ENCODE measurements around the gene MYH4. TPM values are rescaled to one million over a fixed set of nuclear protein-coding genes. Genes with fewer than 3 reads are reported as not detected.

MYH4 gene
- total and polyA plus RNA-seq, 2 experiments from 2014 or later: not detected

DNA sequence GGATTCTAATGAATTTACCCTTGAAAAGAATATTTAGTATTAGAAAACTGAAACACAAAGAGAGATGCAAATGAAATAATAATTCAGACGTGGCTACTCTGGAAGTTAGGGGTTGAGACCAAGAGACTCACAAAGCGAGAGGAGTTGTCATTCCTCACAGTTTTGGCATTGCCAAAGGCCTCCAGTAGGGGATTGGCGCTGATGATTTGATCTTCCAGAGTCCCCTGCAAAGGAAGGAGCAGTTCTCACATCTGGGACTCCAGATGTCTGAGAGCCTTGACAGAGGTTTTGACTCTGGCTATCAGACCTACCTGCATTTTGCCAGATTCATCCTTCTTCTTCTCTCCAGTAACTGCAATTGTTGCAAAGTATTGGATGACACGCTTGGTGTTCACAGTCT lies 54.2 kb downstream of the MYH4 start:
- 43 to 50% methylated on average over 4 of the region's 4 CpGs for WGBS, 2 experiments (ENCODE audit: low coverage in 1 of 2, low lambda C conversion rate in 2 of 2, missing lambda C conversion rate in 2 of 2)
- in situ Hi-C loops (cut with MboI): no loop called here
- H3K4me1 ChIP-seq (ENCODE audit: insufficient read depth): no peaks in the 10 kb centered on the region

DNA sequence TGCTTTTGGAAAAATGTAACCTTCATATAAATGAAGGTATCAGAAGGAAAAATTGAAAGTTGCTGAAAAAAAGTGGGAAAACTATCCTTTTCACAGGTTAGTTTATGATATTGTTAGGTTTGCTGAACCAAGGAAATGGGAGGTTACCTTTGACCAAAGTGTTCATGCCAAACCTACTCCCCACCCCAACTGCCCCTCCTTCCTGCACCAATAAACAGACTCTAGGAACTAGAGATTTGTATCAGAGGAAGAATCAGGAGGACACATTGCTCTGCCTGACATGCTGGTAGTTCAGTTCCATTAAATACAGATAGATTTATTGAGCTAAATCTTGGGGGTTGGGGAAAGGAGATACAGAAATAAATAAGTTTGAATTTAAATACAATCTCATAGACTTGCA lies 65.8 kb downstream of the MYH4 start:
- H3K36me3 ChIP-seq (ENCODE audit: low read depth): no peaks in the 10 kb centered on the region
- DNase-seq: no peak
- no peak overlapping the region for H3K4me3 ChIP-seq
- H2AFZ ChIP-seq: no peak overlapping the region
- TF ChIP-seq EZH2 (IDR thresholded peaks at IDR 0.05; ENCODE audit: insufficient read depth, poor library complexity, severe bottlenecking): no peak
- TF ChIP-seq EZH2phosphoT487 (IDR thresholded peaks at IDR 0.05; ENCODE audit: insufficient read depth, low read depth): no peak
- H3K9me3 ChIP-seq (ENCODE audit: low read depth): no peaks in the 10 kb centered on the region
- no peak overlapping the region for H3K27ac ChIP-seq
- in situ Hi-C loops (cut with MboI): no loop called here
- H3K4me1 ChIP-seq (ENCODE audit: insufficient read depth): no peaks in the 10 kb centered on the region
- no peak overlapping the region for H3K4me2 ChIP-seq (ENCODE audit: unreplicated experiment)
- no peaks in the 10 kb centered on the region; the same call in 1 of the 2 replicates for H3K27me3 ChIP-seq (replicated peaks; ENCODE audit: insufficient read depth)
- no peak overlapping the region for H3K9ac ChIP-seq
- H4K20me1 ChIP-seq (ENCODE audit: insufficient read depth): no peaks in the 10 kb centered on the region
- no peaks in the 10 kb centered on the region for H3F3A ChIP-seq (ENCODE audit: insufficient read depth)
- no peaks in the 10 kb centered on the region for H3K79me2 ChIP-seq (ENCODE audit: insufficient read depth)
- no peaks in the 10 kb centered on the region for H3K9me2 ChIP-seq (ENCODE audit: insufficient read depth)

More for the DNA sequence above, 54.2 kb downstream of the MYH4 start:
- no peak overlapping the region for H3K27ac ChIP-seq
- no peaks in the 10 kb centered on the region for H3K79me2 ChIP-seq (ENCODE audit: insufficient read depth)
- no peaks in the 10 kb centered on the region for H4K20me1 ChIP-seq (ENCODE audit: insufficient read depth)
- 0 out of 2 replicates have a peak, but pooled peaks cover 6% of the 10 kb centered on the region for H3K27me3 ChIP-seq (replicated peaks; ENCODE audit: insufficient read depth)
- no peaks in the 10 kb centered on the region for H3K9me2 ChIP-seq (ENCODE audit: insufficient read depth)
- TF ChIP-seq EZH2phosphoT487 (IDR thresholded peaks at IDR 0.05; ENCODE audit: insufficient read depth, low read depth): no peak
- TF ChIP-seq EZH2 (IDR thresholded peaks at IDR 0.05; ENCODE audit: insufficient read depth, poor library complexity, severe bottlenecking): no peak
- no peak overlapping the region for H3K4me3 ChIP-seq
- no peak overlapping the region for H3K9ac ChIP-seq
- no peak for DNase-seq
- no peaks in the 10 kb centered on the region for H3K9me3 ChIP-seq (ENCODE audit: low read depth)
- no peak overlapping the region for H3K4me2 ChIP-seq (ENCODE audit: unreplicated experiment)
- no peaks in the 10 kb centered on the region for H3K36me3 ChIP-seq (ENCODE audit: low read depth)
- no peaks in the 10 kb centered on the region for H3F3A ChIP-seq (ENCODE audit: insufficient read depth)
- no peak overlapping the region for H2AFZ ChIP-seq

DNA sequence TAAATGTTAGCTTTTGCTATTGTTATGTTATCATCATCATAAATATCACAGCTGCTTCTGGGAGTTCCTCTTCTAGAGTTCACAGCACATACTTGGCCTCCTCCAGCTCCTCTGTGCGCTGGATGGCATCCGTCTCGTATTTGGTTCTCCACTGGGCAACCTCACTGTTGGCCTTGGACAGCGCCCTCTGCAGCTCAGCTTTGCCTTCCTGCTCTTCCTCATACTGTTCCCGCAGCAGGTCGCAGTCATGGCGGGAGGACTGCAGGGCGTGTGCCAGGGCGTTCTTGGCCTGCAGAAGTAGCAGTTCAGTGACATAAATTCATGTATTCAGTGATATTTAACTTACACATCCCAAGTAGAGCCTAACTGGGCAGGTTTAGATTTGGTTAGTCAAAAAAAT lies 71.0 kb downstream of the MYH4 start:
- H3K9ac ChIP-seq: no peak overlapping the region
- no peak overlapping the region for H3K4me3 ChIP-seq
- H2AFZ ChIP-seq: no peak overlapping the region
- no peak overlapping the region for H3K4me2 ChIP-seq (ENCODE audit: unreplicated experiment)
- H3K79me2 ChIP-seq (ENCODE audit: insufficient read depth): no peaks in the 10 kb centered on the region
- TF ChIP-seq EZH2 (IDR thresholded peaks at IDR 0.05; ENCODE audit: insufficient read depth, poor library complexity, severe bottlenecking) (no peak), EZH2phosphoT487 (IDR thresholded peaks at IDR 0.05; ENCODE audit: insufficient read depth, low read depth) (no peak)
- H3K9me3 ChIP-seq (ENCODE audit: low read depth): no peaks in the 10 kb centered on the region
- no peaks in the 10 kb centered on the region for H3K36me3 ChIP-seq (ENCODE audit: low read depth)
- H3K27me3 ChIP-seq (replicated peaks; ENCODE audit: insufficient read depth): peaks cover 3% of the 10 kb centered on the region; the same call in 1 of the 2 replicates
- H3K4me1 ChIP-seq (ENCODE audit: insufficient read depth): no peaks in the 10 kb centered on the region
- DNase-seq: no peak
- H4K20me1 ChIP-seq (ENCODE audit: insufficient read depth): no peaks in the 10 kb centered on the region
- H3K27ac ChIP-seq: no peak overlapping the region
- 44% methylated on average over 9 of the region's 9 CpGs for WGBS, 2 experiments (ENCODE audit: low coverage in 1 of 2, low lambda C conversion rate in 2 of 2, missing lambda C conversion rate in 2 of 2)
- no peaks in the 10 kb centered on the region for H3K9me2 ChIP-seq (ENCODE audit: insufficient read depth)
- in situ Hi-C loops (cut with MboI): no loop called here
- no peaks in the 10 kb centered on the region for H3F3A ChIP-seq (ENCODE audit: insufficient read depth)

GRCh38 chr17:10396524-10397163 lies 72.7 kb downstream of the MYH4 start:
- H3K9me3 ChIP-seq (ENCODE audit: low read depth): no peaks in the 10 kb centered on the region
- no peak overlapping the region for H3K9ac ChIP-seq
- H3K9me2 ChIP-seq (ENCODE audit: insufficient read depth): no peaks in the 10 kb centered on the region
- H2AFZ ChIP-seq: no peak overlapping the region
- no peaks in the 10 kb centered on the region for H3K79me2 ChIP-seq (ENCODE audit: insufficient read depth)
- H3K4me3 ChIP-seq: no peak overlapping the region
- H3K4me2 ChIP-seq (ENCODE audit: unreplicated experiment): no peak overlapping the region
- TF ChIP-seq EZH2 (IDR thresholded peaks at IDR 0.05; ENCODE audit: insufficient read depth, poor library complexity, severe bottlenecking) (no peak), EZH2phosphoT487 (IDR thresholded peaks at IDR 0.05; ENCODE audit: insufficient read depth, low read depth) (no peak)
- in situ Hi-C loops (cut with MboI): no loop called here
- WGBS, 2 experiments (ENCODE audit: low coverage in 1 of 2, low lambda C conversion rate in 2 of 2, missing lambda C conversion rate in 2 of 2): 64 to 71% methylated on average over 14 of the region's 14 CpGs
- no peaks in the 10 kb centered on the region for H3F3A ChIP-seq (ENCODE audit: insufficient read depth)
- no peaks in the 10 kb centered on the region for H3K36me3 ChIP-seq (ENCODE audit: low read depth)
- no peak overlapping the region for H3K27ac ChIP-seq
- no peaks in the 10 kb centered on the region for H3K4me1 ChIP-seq (ENCODE audit: insufficient read depth)
- peaks cover 4% of the 10 kb centered on the region; the same call in 1 of the 2 replicates for H3K27me3 ChIP-seq (replicated peaks; ENCODE audit: insufficient read depth)
- no peak for DNase-seq
- no peaks in the 10 kb centered on the region for H4K20me1 ChIP-seq (ENCODE audit: insufficient read depth)

Data from GM23248 (cell line).